ENCODE results near the gene TMEM141. TPM values are rescaled to one million over a fixed set of nuclear protein-coding genes. Genes with fewer than 3 reads are reported as not detected.
"Not testable (repeated sequence)": the region's sequence is repeated elsewhere in the genome, so short reads cannot be mapped to it uniquely, and the experiment has no call there.

Gene TMEM141
- total and polyA plus RNA-seq, 2 donors: 81.0 TPM

- Histone ChIP-seq H3K27ac (ENCODE audit: low read depth in 1 of 2, low read length in 1 of 2) (no peak overlapping the region), H3K27me3 (ENCODE audit: control insufficient read depth in 2 of 2, insufficient read depth in 1 of 2, low read length in 1 of 2) (no peaks in the 10 kb centered on the region), H3K9me3 (ENCODE audit: control insufficient read depth in 2 of 2, insufficient read depth in 1 of 2, low read length in 1 of 2) (no peaks in the 10 kb centered on the region), H3K36me3 (ENCODE audit: control insufficient read depth in 2 of 2, insufficient read depth in 2 of 2, low read length in 1 of 2) (peaks cover 63 to 79% of the 10 kb centered on the region in 2 donors), H3K4me1 (ENCODE audit: control insufficient read depth in 2 of 2, insufficient read depth in 2 of 2, low read length in 2 of 2) (no peaks in the 10 kb centered on the region), H3K4me3 (ENCODE audit: low read length in 2 of 2) (no peak overlapping the region)
- WGBS: 96% methylated on average over 30 of the region's 30 CpGs
- DNase-seq (ENCODE audit: low read depth in 6 of 9, low spot score in 9 of 9): no peak
Observed at GRCh38 chr9:136831002-136831719, 40.0 kb downstream of the TMEM141 start.

GRCh38 chr9:136831720-136832104 is 40.6 kb downstream of the TMEM141 start:
- 97% methylated on average over 23 of the region's 23 CpGs for WGBS
- Histone ChIP-seq H3K4me3 (ENCODE audit: low read length in 2 of 2) (no peak overlapping the region), H3K27me3 (ENCODE audit: control insufficient read depth in 2 of 2, insufficient read depth in 1 of 2, low read length in 1 of 2) (no peaks in the 10 kb centered on the region), H3K36me3 (ENCODE audit: control insufficient read depth in 2 of 2, insufficient read depth in 2 of 2, low read length in 1 of 2) (peaks cover 59 to 81% of the 10 kb centered on the region in 2 donors), H3K9me3 (ENCODE audit: control insufficient read depth in 2 of 2, insufficient read depth in 1 of 2, low read length in 1 of 2) (no peaks in the 10 kb centered on the region), H3K27ac (ENCODE audit: low read depth in 1 of 2, low read length in 1 of 2) (no peak overlapping the region), H3K4me1 (ENCODE audit: control insufficient read depth in 2 of 2, insufficient read depth in 2 of 2, low read length in 2 of 2) (no peaks in the 10 kb centered on the region)
- no peak for DNase-seq (ENCODE audit: low read depth in 6 of 9, low spot score in 9 of 9)

GRCh38 chr9:136832581-136832980 is 41.4 kb downstream of the TMEM141 start:
- WGBS: over 99% methylated on average over 9 of the region's 9 CpGs
- no peaks in the 10 kb centered on the region for H3K4me1 ChIP-seq (ENCODE audit: control insufficient read depth in 2 of 2, insufficient read depth in 2 of 2, low read length in 2 of 2)
- H3K27ac ChIP-seq (ENCODE audit: low read depth in 1 of 2, low read length in 1 of 2): no peak overlapping the region
- peaks cover 52 to 80% of the 10 kb centered on the region in 2 donors for H3K36me3 ChIP-seq (ENCODE audit: control insufficient read depth in 2 of 2, insufficient read depth in 2 of 2, low read length in 1 of 2)
- no peak overlapping the region for H3K4me3 ChIP-seq (ENCODE audit: low read length in 2 of 2)
- no peaks in the 10 kb centered on the region for H3K27me3 ChIP-seq (ENCODE audit: control insufficient read depth in 2 of 2, insufficient read depth in 1 of 2, low read length in 1 of 2)
- no peaks in the 10 kb centered on the region for H3K9me3 ChIP-seq (ENCODE audit: control insufficient read depth in 2 of 2, insufficient read depth in 1 of 2, low read length in 1 of 2)
- no peak for DNase-seq (ENCODE audit: low read depth in 6 of 9, low spot score in 9 of 9)

GRCh38 chr9:136833381-136834048 is 42.4 kb downstream of the TMEM141 start:
- H3K27ac ChIP-seq (ENCODE audit: low read depth in 1 of 2, low read length in 1 of 2); H3K4me1 ChIP-seq (ENCODE audit: control insufficient read depth in 2 of 2, insufficient read depth in 2 of 2, low read length in 2 of 2); DNase-seq (ENCODE audit: low read depth in 6 of 9, low spot score in 9 of 9); H3K9me3 ChIP-seq (ENCODE audit: control insufficient read depth in 2 of 2, insufficient read depth in 1 of 2, low read length in 1 of 2); H3K27me3 ChIP-seq (ENCODE audit: control insufficient read depth in 2 of 2, insufficient read depth in 1 of 2, low read length in 1 of 2); H3K4me3 ChIP-seq (ENCODE audit: low read length in 2 of 2): not testable (repeated sequence)
- WGBS: 97% methylated on average over 16 of the region's 16 CpGs
- H3K36me3 ChIP-seq (ENCODE audit: control insufficient read depth in 2 of 2, insufficient read depth in 2 of 2, low read length in 1 of 2): peaks cover 51 to 81% of the 10 kb centered on the region in 2 donors

GRCh38 chr9:136835162-136835931 is 44.2 kb downstream of the TMEM141 start:
- Histone ChIP-seq H3K27ac (ENCODE audit: low read depth in 1 of 2, low read length in 1 of 2) (no peak overlapping the region), H3K27me3 (ENCODE audit: control insufficient read depth in 2 of 2, insufficient read depth in 1 of 2, low read length in 1 of 2) (no peaks in the 10 kb centered on the region), H3K4me1 (ENCODE audit: control insufficient read depth in 2 of 2, insufficient read depth in 2 of 2, low read length in 2 of 2) (no peaks in the 10 kb centered on the region), H3K4me3 (ENCODE audit: low read length in 2 of 2) (no peak overlapping the region), H3K9me3 (ENCODE audit: control insufficient read depth in 2 of 2, insufficient read depth in 1 of 2, low read length in 1 of 2) (no peaks in the 10 kb centered on the region), H3K36me3 (ENCODE audit: control insufficient read depth in 2 of 2, insufficient read depth in 2 of 2, low read length in 1 of 2) (peaks cover 45 to 81% of the 10 kb centered on the region in 2 donors)
- WGBS: 97% methylated on average over 36 of the region's 36 CpGs
- DNase-seq (ENCODE audit: low read depth in 6 of 9, low spot score in 9 of 9): no peak

GRCh38 chr9:136835932-136836904 is 45.1 kb downstream of the TMEM141 start:
- H3K4me3 ChIP-seq (ENCODE audit: low read length in 2 of 2): no peak overlapping the region
- H3K4me1 ChIP-seq (ENCODE audit: control insufficient read depth in 2 of 2, insufficient read depth in 2 of 2, low read length in 2 of 2): peaks cover 0 to 2% of the 10 kb centered on the region in 2 donors
- 96% methylated on average over 21 of the region's 21 CpGs for WGBS
- H3K27ac ChIP-seq (ENCODE audit: low read depth in 1 of 2, low read length in 1 of 2): no peak overlapping the region
- peaks cover 41 to 78% of the 10 kb centered on the region in 2 donors for H3K36me3 ChIP-seq (ENCODE audit: control insufficient read depth in 2 of 2, insufficient read depth in 2 of 2, low read length in 1 of 2)
- H3K27me3 ChIP-seq (ENCODE audit: control insufficient read depth in 2 of 2, insufficient read depth in 1 of 2, low read length in 1 of 2): no peaks in the 10 kb centered on the region
- no peak for DNase-seq (ENCODE audit: low read depth in 6 of 9, low spot score in 9 of 9)
- no peaks in the 10 kb centered on the region for H3K9me3 ChIP-seq (ENCODE audit: control insufficient read depth in 2 of 2, insufficient read depth in 1 of 2, low read length in 1 of 2)

- H3K27ac ChIP-seq (ENCODE audit: low read depth in 1 of 2, low read length in 1 of 2): no peak overlapping the region
- peaks cover 0 to 13% of the 10 kb centered on the region in 2 donors for H3K4me1 ChIP-seq (ENCODE audit: control insufficient read depth in 2 of 2, insufficient read depth in 2 of 2, low read length in 2 of 2)
- no peak for DNase-seq (ENCODE audit: low read depth in 6 of 9, low spot score in 9 of 9)
- H3K9me3 ChIP-seq (ENCODE audit: control insufficient read depth in 2 of 2, insufficient read depth in 1 of 2, low read length in 1 of 2): no peaks in the 10 kb centered on the region
- 96% methylated on average over 27 of the region's 27 CpGs for WGBS
- no peak overlapping the region for H3K4me3 ChIP-seq (ENCODE audit: low read length in 2 of 2)
- peaks cover 0 to 4% of the 10 kb centered on the region in 2 donors for H3K27me3 ChIP-seq (ENCODE audit: control insufficient read depth in 2 of 2, insufficient read depth in 1 of 2, low read length in 1 of 2)
- H3K36me3 ChIP-seq (ENCODE audit: control insufficient read depth in 2 of 2, insufficient read depth in 2 of 2, low read length in 1 of 2): peaks cover 32 to 70% of the 10 kb centered on the region in 2 donors
Observed at GRCh38 chr9:136837146-136837855, 46.2 kb downstream of the TMEM141 start.

GRCh38 chr9:136837856-136838277 is 46.7 kb downstream of the TMEM141 start:
- not testable (repeated sequence) for DNase-seq (ENCODE audit: low read depth in 6 of 9, low spot score in 9 of 9)
- H3K36me3 ChIP-seq (ENCODE audit: control insufficient read depth in 2 of 2, insufficient read depth in 2 of 2, low read length in 1 of 2): peaks cover 29 to 65% of the 10 kb centered on the region in 2 donors

More at GRCh38 chr9:136837856-136838277, 46.7 kb downstream of the TMEM141 start:
- not testable (repeated sequence) for H3K9me3 ChIP-seq (ENCODE audit: control insufficient read depth in 2 of 2, insufficient read depth in 1 of 2, low read length in 1 of 2); H3K27ac ChIP-seq (ENCODE audit: low read depth in 1 of 2, low read length in 1 of 2); H3K27me3 ChIP-seq (ENCODE audit: control insufficient read depth in 2 of 2, insufficient read depth in 1 of 2, low read length in 1 of 2); H3K4me3 ChIP-seq (ENCODE audit: low read length in 2 of 2)
- WGBS: 97% methylated on average over 15 of the region's 15 CpGs
- peaks cover 0 to 18% of the 10 kb centered on the region in 2 donors for H3K4me1 ChIP-seq (ENCODE audit: control insufficient read depth in 2 of 2, insufficient read depth in 2 of 2, low read length in 2 of 2)

All from thymus (tissue), 11 donors.